Measurements from ENCODE around the gene MKNK1. TPM values are rescaled to one million over a fixed set of nuclear protein-coding genes. Genes with fewer than 3 reads are reported as not detected.

Gene MKNK1
- total RNA-seq, 1 experiment from 2014 or later, result 12.9 TPM

GRCh38 chr1:46558966-46559365 lies 45.1 kb downstream of the MKNK1 start:
- H2AFZ ChIP-seq (ENCODE audit: low read length), result no peak overlapping the region
- H3K27ac Mint-ChIP-seq, result no peak overlapping the region

More at GRCh38 chr1:46558966-46559365, 45.1 kb downstream of the MKNK1 start:
- Histone ChIP-seq H4K20me1 (ENCODE audit: control insufficient read depth, insufficient read depth, insufficient read length) (no peaks in the 10 kb centered on the region), H2BK15ac (ENCODE audit: low read depth, low read length) (no peak overlapping the region), H3K4me2 (ENCODE audit: insufficient read depth, insufficient read length, low read length) (no peak overlapping the region), H2BK12ac (ENCODE audit: insufficient read length, low read depth, low read length) (no peak overlapping the region), H3T11ph (ENCODE audit: low read length) (no peak overlapping the region), H3K27ac (ENCODE audit: insufficient read length, low read depth, low read length) (no peak overlapping the region), H3K23me2 (ENCODE audit: insufficient read length, low read depth, low read length, poor library complexity, severe bottlenecking) (no peaks in the 10 kb centered on the region), H3K56ac (ENCODE audit: insufficient read length, low read depth, low read length) (no peak overlapping the region), H3K9ac (ENCODE audit: extremely low read depth, insufficient read length, low read length) (no peak overlapping the region), H4K91ac (ENCODE audit: insufficient read length, low read depth, low read length) (no peak overlapping the region), H3K23ac (ENCODE audit: insufficient read length, low read depth, low read length) (no peak overlapping the region), H3K4ac (ENCODE audit: low read depth, low read length) (no peak overlapping the region), H3K27me3 (ENCODE audit: insufficient read depth, low read length) (no peaks in the 10 kb centered on the region), H3K79me1 (ENCODE audit: insufficient read depth, low read depth, low read length, poor library complexity, severe bottlenecking) (no peaks in the 10 kb centered on the region), H2BK5ac (ENCODE audit: insufficient read length, low read length) (no peak overlapping the region), H3K18ac (ENCODE audit: insufficient read length, low read depth, low read length) (no peak overlapping the region), H2AK5ac (ENCODE audit: insufficient read length, low read length) (no peak overlapping the region), H4K5ac (ENCODE audit: insufficient read length, low read depth, low read length) (no peak overlapping the region), H4K8ac (replicated peaks; ENCODE audit: insufficient read length, low read depth, low read length) (no peak overlapping the region), H3K4me1 (ENCODE audit: insufficient read depth, low read length) (0 out of 2 replicates have a peak, but pooled peaks cover 2% of the 10 kb centered on the region), H2BK20ac (ENCODE audit: low read depth, low read length, poor library complexity, severe bottlenecking) (no peak overlapping the region), H3K79me2 (ENCODE audit: insufficient read depth, low read length) (no peaks in the 10 kb centered on the region), H2BK120ac (ENCODE audit: low read depth, low read length, poor library complexity, severe bottlenecking) (no peak overlapping the region), H3K9me3 (ENCODE audit: control insufficient read depth, low read depth, low read length) (no peaks in the 10 kb centered on the region), H3K14ac (ENCODE audit: insufficient read depth, low read length) (no peak overlapping the region)
- no peak for DNase-seq
- Mint-ChIP-seq H3K4me1 (peaks cover 7 to 18% of the 10 kb centered on the region in 2 experiments), H3K9me3 (no peaks in the 10 kb centered on the region), H3K36me3 (ENCODE audit: insufficient read depth in 1 of 3, low read depth in 3 of 3) (peaks cover 0 to 4% (median 0%) of the 10 kb centered on the region in 3 experiments; a peak in 1 of 7 replicates), H3K4me3 (no peak overlapping the region), H3K27me3 (ENCODE audit: low read depth) (no peaks in the 10 kb centered on the region)
- no CpG with 5 or more reads among the region's 8 CpGs for WGBS (ENCODE audit: extremely low coverage, insufficient read length, low lambda C conversion rate)
- TF ChIP-seq CTCF (conservative IDR thresholded peaks at IDR 0.05), result no peak

Data from H9 (cell line).